SU-DHL-6 (cell line): Measurements from ENCODE around the gene PHACTR2.

Experiments
- H2AFZ ChIP-seq: fragments of 200-600 bp; sonication (generic); 2 replicates; pipeline ENCODE4 v1.6.1; 2014; ENCODE audit warnings: low read depth, mild to moderate bottlenecking, moderate library complexity, mixed read lengths, antibody characterized with exemption, low read length; ENCODE audit not compliant: severe bottlenecking
- H3F3A ChIP-seq: fragments of 200-600 bp; shearing (Covaris generic); 2 replicates; pipeline ENCODE4 v1.6.0; 2016; ENCODE audit warnings: antibody characterized with exemption, mild to moderate bottlenecking; ENCODE audit not compliant: insufficient read depth
- H3K27ac ChIP-seq: fragments of 200-600 bp; sonication (generic); 2 replicates; pipeline ENCODE4 v1.5.1; 2016; ENCODE audit warnings: low read depth, mild to moderate bottlenecking, low read length, moderate library complexity, mixed read lengths
- H3K27me3 ChIP-seq: fragments of 200-600 bp; sonication (generic), shearing (Covaris generic); 2 replicates; pipeline ENCODE4 v1.6.0; 2014; ENCODE audit warnings: mild to moderate bottlenecking, low read length
- H3K36me3 ChIP-seq: fragments of 200-600 bp; sonication (generic); 2 replicates; pipeline ENCODE4 v1.6.1; 2014; ENCODE audit warnings: mild to moderate bottlenecking, low read length, mixed read lengths
- H3K4me2 ChIP-seq: fragments of 300-600, 200-600 bp; shearing (Covaris generic), sonication (generic); 2 replicates; pipeline ENCODE4 v1.6.0; 2014; ENCODE audit warnings: low read length, low read depth, mild to moderate bottlenecking; ENCODE audit not compliant: poor library complexity, severe bottlenecking
- H3K4me3 ChIP-seq: fragments of 200-600 bp; sonication (generic); 2 replicates; pipeline ENCODE4 v1.5.1; 2014; ENCODE audit warnings: antibody characterized with exemption, low read length, mild to moderate bottlenecking, mixed read lengths; ENCODE audit not compliant: insufficient read depth, poor library complexity, severe bottlenecking
- H3K79me2 ChIP-seq: fragments of 200-600 bp; sonication (generic); 2 replicates; pipeline ENCODE4 v1.6.1; 2014; ENCODE audit warnings: mild to moderate bottlenecking, low read length, moderate library complexity; ENCODE audit not compliant: insufficient read depth
- H3K9ac ChIP-seq: fragments of 200-600 bp; sonication (generic); 2 replicates; pipeline ENCODE4 v1.7.0; 2014; ENCODE audit warnings: mild to moderate bottlenecking, low read length
- H3K9me2 ChIP-seq: fragments of 200-600 bp; sonication (generic); replicated peaks from 2 replicates; pipeline ENCODE4 v1.6.1; 2014; ENCODE audit warnings: low read length; ENCODE audit not compliant: insufficient read depth
- H3K9me3 ChIP-seq: fragments of 200-600 bp; sonication (generic); 2 replicates; pipeline ENCODE4 v1.6.1; 2014; ENCODE audit warnings: low read length, mixed read lengths; ENCODE audit not compliant: insufficient read depth
- H4K20me1 ChIP-seq: fragments of 200-600 bp; sonication (generic); 2 replicates; pipeline ENCODE4 v1.6.1; 2014; ENCODE audit warnings: low read depth, mild to moderate bottlenecking, antibody characterized with exemption, low read length, moderate library complexity, mixed read lengths
- CTCF ChIP-seq: fragments of 200-600 bp; sonication (generic); IDR thresholded peaks from one replicate; pipeline ENCODE4 v1.5.1; 2017; ENCODE audit warnings: antibody characterized with exemption, mild to moderate bottlenecking, low read length, moderate library complexity; ENCODE audit not compliant: insufficient read depth, poor library complexity, severe bottlenecking
- EZH2phosphoT487 ChIP-seq: fragments of 200-600 bp; sonication (generic), shearing (Covaris generic); conservative IDR thresholded peaks from 2 replicates; pipeline ENCODE4 v1.6.1; 2018; ENCODE audit warnings: mild to moderate bottlenecking, antibody characterized with exemption, low read length, moderate library complexity, mixed read lengths

Gene PHACTR2

GRCh38 chr6:143747347-143747842 lies 69.6 kb downstream of the PHACTR2 start:
- TF ChIP-seq EZH2phosphoT487, result no peak
- no peak for TF ChIP-seq CTCF
- Histone ChIP-seq H3K9me3 (no peaks in the 10 kb centered on the region), H3K27ac (no peak overlapping the region), H3K27me3 (peaks cover 3% of the 10 kb centered on the region; the same call in 1 of the 2 replicates), H3K79me2 (no peaks in the 10 kb centered on the region), H3K4me3 (no peak overlapping the region), H3K9me2 (no peaks in the 10 kb centered on the region), H3K36me3 (no peaks in the 10 kb centered on the region), H3K9ac (no peak overlapping the region), H4K20me1 (no peaks in the 10 kb centered on the region), H3K4me2 (no peak overlapping the region), H3F3A (no peaks in the 10 kb centered on the region), H2AFZ (no peak overlapping the region)

- no peaks in the 10 kb centered on the region for H3K36me3 ChIP-seq
- no peaks in the 10 kb centered on the region for H4K20me1 ChIP-seq
- H3K4me2 ChIP-seq, result no peak overlapping the region
- no peaks in the 10 kb centered on the region for H3F3A ChIP-seq
- H3K9me3 ChIP-seq, result no peaks in the 10 kb centered on the region
- TF ChIP-seq EZH2phosphoT487, result no peak
- TF ChIP-seq CTCF, result no peak
- no peaks in the 10 kb centered on the region for H3K79me2 ChIP-seq
- no peaks in the 10 kb centered on the region for H3K9me2 ChIP-seq
- H2AFZ ChIP-seq, result no peak overlapping the region
- H3K27ac ChIP-seq, result no peak overlapping the region
- H3K4me3 ChIP-seq, result no peak overlapping the region
- peaks cover 3% of the 10 kb centered on the region; the same call in 1 of the 2 replicates for H3K27me3 ChIP-seq
- H3K9ac ChIP-seq, result no peak overlapping the region
These were observed 72.1 kb downstream of the PHACTR2 start for GRCh38 chr6:143749891-143750290.

GRCh38 chr6:143750877-143751276 lies 73.1 kb downstream of the PHACTR2 start:
- no peaks in the 10 kb centered on the region for H3K9me3 ChIP-seq
- no peak overlapping the region for H2AFZ ChIP-seq
- H3K4me2 ChIP-seq, result no peak overlapping the region
- H3K36me3 ChIP-seq, result no peaks in the 10 kb centered on the region
- H3K9ac ChIP-seq, result no peak overlapping the region
- no peak overlapping the region for H3K27ac ChIP-seq
- H4K20me1 ChIP-seq, result no peaks in the 10 kb centered on the region
- no peaks in the 10 kb centered on the region for H3F3A ChIP-seq
- peaks cover 3% of the 10 kb centered on the region; the same call in 1 of the 2 replicates for H3K27me3 ChIP-seq
- H3K9me2 ChIP-seq, result no peaks in the 10 kb centered on the region
- H3K4me3 ChIP-seq, result no peak overlapping the region
- H3K79me2 ChIP-seq, result no peaks in the 10 kb centered on the region
- no peak for TF ChIP-seq EZH2phosphoT487
- no peak for TF ChIP-seq CTCF
